ENCODE measurements around the gene CTRB2. TPM values are rescaled to one million over a fixed set of nuclear protein-coding genes. Genes with fewer than 3 reads are reported as not detected.

CTRB2 gene
- total RNA-seq, 1 donor from 2014 or later = not detected

DNA sequence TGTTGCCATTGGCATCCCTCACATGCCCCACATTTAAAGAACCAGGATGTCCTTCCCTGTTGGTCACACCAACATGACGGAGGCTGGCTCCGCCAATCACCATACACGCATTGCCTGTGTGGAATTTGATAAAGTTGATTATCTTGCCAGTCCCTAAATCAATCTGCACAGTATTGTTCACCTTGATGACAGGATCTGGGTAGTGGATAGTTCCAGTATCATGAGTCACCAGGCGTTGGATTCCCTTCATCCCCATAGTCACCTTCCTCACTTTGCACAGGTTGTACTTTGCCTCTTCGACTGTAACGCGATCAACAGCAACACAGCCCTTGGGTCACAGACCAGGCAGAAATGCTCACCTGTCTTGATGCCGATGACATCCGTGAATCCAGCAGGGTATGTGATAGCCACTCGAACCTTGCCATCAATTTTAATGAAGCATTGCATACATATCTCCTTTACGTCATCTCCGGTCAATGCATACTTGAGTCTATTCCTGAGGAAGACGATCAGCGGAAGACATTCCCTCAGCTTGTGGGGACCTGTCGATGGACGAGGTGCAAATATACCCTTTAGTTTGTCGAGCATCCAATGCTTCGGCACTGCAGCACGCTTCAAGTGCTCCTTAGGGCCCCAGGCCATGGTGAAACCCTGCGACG is 14.2 kb downstream of the CTRB2 start:
- H3K4me3 ChIP-seq (ENCODE audit: low read depth, low read length) = no peak overlapping the region
- TF ChIP-seq CTCF (IDR thresholded peaks at IDR 0.05; ENCODE audit: insufficient read depth, low read length, severe bottlenecking) = no peak
- peak; percentile 37 for DNase-seq (ENCODE audit: low read depth)

DNA sequence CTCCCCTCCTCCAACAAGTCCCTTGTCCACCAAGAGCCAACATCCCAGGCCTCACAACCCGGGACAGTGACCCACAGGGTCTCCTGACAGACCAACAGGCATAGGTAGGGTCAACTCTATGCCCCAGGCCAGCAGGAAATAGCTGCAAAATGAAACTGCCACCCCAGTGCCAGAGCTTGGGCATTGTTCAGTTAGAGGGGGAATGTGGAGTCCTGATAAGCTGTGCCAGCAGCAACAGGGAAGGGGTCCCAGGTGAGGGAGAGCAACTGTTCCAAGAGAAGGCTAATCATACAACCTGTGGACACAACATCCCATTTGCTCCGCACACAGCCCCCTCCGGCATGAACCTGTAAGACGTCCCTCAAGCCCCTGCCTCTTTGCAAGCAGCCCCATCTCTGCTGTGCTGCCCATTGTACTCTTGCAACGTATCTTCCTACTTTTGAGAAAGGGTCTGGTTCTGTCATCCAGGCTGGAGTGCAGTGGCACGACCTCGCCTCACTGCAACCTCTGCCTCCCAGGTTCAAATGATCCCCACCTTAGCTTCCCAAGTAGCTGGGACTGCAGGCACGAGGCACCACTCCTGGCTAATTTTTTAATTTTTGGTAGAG is 17.2 kb downstream of the CTRB2 start:
- no peaks in the 10 kb centered on the region for H3K36me3 ChIP-seq (ENCODE audit: control insufficient read depth, insufficient read depth, low read length)
- no peak for FAIRE-seq
- H3K27me3 ChIP-seq (ENCODE audit: control insufficient read depth, insufficient read depth, low read length) = no peaks in the 10 kb centered on the region
- TF ChIP-seq CTCF (IDR thresholded peaks at IDR 0.05; ENCODE audit: insufficient read depth, low read length, severe bottlenecking) = no peak
- DNase-seq (ENCODE audit: low read depth) = no peak
- H3K4me3 ChIP-seq (ENCODE audit: low read depth, low read length) = no peak overlapping the region

More for the DNA sequence above, 14.2 kb downstream of the CTRB2 start:
- Histone ChIP-seq H3K27me3 (ENCODE audit: control insufficient read depth, insufficient read depth, low read length) (peaks cover 2% of the 10 kb centered on the region), H3K36me3 (ENCODE audit: control insufficient read depth, insufficient read depth, low read length) (no peaks in the 10 kb centered on the region)
- peak; percentile 99 for FAIRE-seq

- FAIRE-seq (no peak), DNase-seq (ENCODE audit: low read depth) (peak; percentile 8)
- Histone ChIP-seq H3K27me3 (ENCODE audit: control insufficient read depth, insufficient read depth, low read length) (no peaks in the 10 kb centered on the region), H3K4me3 (ENCODE audit: low read depth, low read length) (no peak overlapping the region), H3K36me3 (ENCODE audit: control insufficient read depth, insufficient read depth, low read length) (no peaks in the 10 kb centered on the region)
- TF ChIP-seq CTCF (IDR thresholded peaks at IDR 0.05; ENCODE audit: insufficient read depth, low read length, severe bottlenecking) = no peak
These were observed 18.0 kb downstream of the CTRB2 start for GRCh38 chr16:75188832-75189477.

- Histone ChIP-seq H3K36me3 (ENCODE audit: control insufficient read depth, insufficient read depth, low read length) (no peaks in the 10 kb centered on the region), H3K27me3 (ENCODE audit: control insufficient read depth, insufficient read depth, low read length) (no peaks in the 10 kb centered on the region), H3K4me3 (ENCODE audit: low read depth, low read length) (no peak overlapping the region)
- DNase-seq (ENCODE audit: low read depth) = no peak
- no peak for TF ChIP-seq CTCF (IDR thresholded peaks at IDR 0.05; ENCODE audit: insufficient read depth, low read length, severe bottlenecking)
- no peak for FAIRE-seq
These were observed 25.3 kb downstream of the CTRB2 start for GRCh38 chr16:75181630-75182029.

- TF ChIP-seq CTCF (IDR thresholded peaks at IDR 0.05; ENCODE audit: insufficient read depth, low read length, severe bottlenecking) = no peak
These were observed 27.8 kb downstream of the CTRB2 start for GRCh38 chr16:75179208-75179607.

More at GRCh38 chr16:75179208-75179607, 27.8 kb downstream of the CTRB2 start:
- DNase-seq (ENCODE audit: low read depth) (no peak), FAIRE-seq (no peak)
- Histone ChIP-seq H3K4me3 (ENCODE audit: low read depth, low read length) (no peak overlapping the region), H3K27me3 (ENCODE audit: control insufficient read depth, insufficient read depth, low read length) (no peaks in the 10 kb centered on the region), H3K36me3 (ENCODE audit: control insufficient read depth, insufficient read depth, low read length) (no peaks in the 10 kb centered on the region)

Data from bronchial epithelial cell (primary cell).